A673 (cell line): Measurements from ENCODE around the gene ADTRP. TPM values are rescaled to one million over a fixed set of nuclear protein-coding genes. Genes with fewer than 3 reads are reported as not detected.

Source experiments
- BruUV-seq: library from RNA; stranded (reverse); fragments of 400-500 nt; replicated peaks from 2 replicates; lab custom pipeline; 2021; lab: Mats Ljungman, UMichigan
- CTCF ChIA-PET: fragments of 300-600 bp; sonication (Branson Sonifier 250); formaldehyde crosslinking; loops from one replicate; lab custom pipeline; 2022; ENCODE audit warnings: antibody characterized with exemption; lab: Charles Lee
- POLR2A ChIA-PET: fragments of 300-600 bp; sonication (Branson Sonifier 250); formaldehyde crosslinking; loops from one replicate; lab custom pipeline; 2022; ENCODE audit warnings: antibody characterized with exemption; ENCODE audit not compliant: low non-redundant PET; lab: Charles Lee
- DNase-seq: peaks from one replicate; pipeline ENCODE4 v3.0.0-alpha.2; 2015; ENCODE audit warnings: low spot score
- H3K27ac ChIP-seq: fragments of 200-600 bp; sonication (generic); 2 replicates; pipeline ENCODE4 v1.5.1; 2016; ENCODE audit warnings: mixed run types, low read depth, mild to moderate bottlenecking, mixed read lengths, antibody characterized with exemption, low read length; ENCODE audit not compliant: poor library complexity, severe bottlenecking
- H3K27me3 ChIP-seq: fragments of 200-600 bp; sonication (generic); replicated peaks from 2 replicates; pipeline ENCODE4 v1.6.1; 2017; ENCODE audit warnings: mixed run types, low read depth, mild to moderate bottlenecking, mixed read lengths, antibody characterized with exemption, low read length; ENCODE audit not compliant: insufficient read depth, poor library complexity
- H3K36me3 ChIP-seq: fragments of 200-600 bp; sonication (generic); 2 replicates; pipeline ENCODE4 v1.6.1; 2016; ENCODE audit warnings: mixed run types, mild to moderate bottlenecking, mixed read lengths, antibody characterized with exemption, low read length; ENCODE audit not compliant: insufficient read depth, poor library complexity, severe bottlenecking
- H3K4me1 ChIP-seq: fragments of 200-600 bp; sonication (generic); 2 replicates; pipeline ENCODE4 v1.6.1; 2017; ENCODE audit warnings: mixed run types, mild to moderate bottlenecking, mixed read lengths, antibody characterized with exemption, low read length; ENCODE audit not compliant: insufficient read depth, poor library complexity, severe bottlenecking
- H3K4me3 ChIP-seq: fragments of 200-600 bp; sonication (generic); 2 replicates; pipeline ENCODE4 v1.5.1; 2016; ENCODE audit warnings: low read depth, mixed run types, mild to moderate bottlenecking, mixed read lengths, low read length; ENCODE audit not compliant: poor library complexity, severe bottlenecking
- H3K9me3 ChIP-seq: fragments of 200-600 bp; sonication (generic); 2 replicates; pipeline ENCODE4 v1.6.1; 2016; ENCODE audit warnings: mixed run types, low read depth, mild to moderate bottlenecking, mixed read lengths, antibody characterized with exemption, low read length; ENCODE audit not compliant: poor library complexity, severe bottlenecking
- CTCF ChIP-seq: fragments of 300-800, 200-600 bp; sonication (generic); conservative IDR thresholded peaks from 2 replicates; pipeline ENCODE4 v1.5.1; 2017; ENCODE audit warnings: low read depth, mild to moderate bottlenecking, antibody characterized with exemption, low read length, moderate library complexity, mixed read lengths
- EZH2 ChIP-seq: fragments of 200-600 bp; sonication (generic); IDR thresholded peaks from 2 replicates; pipeline ENCODE4 v1.6.1; 2017; ENCODE audit warnings: borderline replicate concordance, low read depth, mild to moderate bottlenecking, mixed read lengths, antibody characterized with exemption, low read length; ENCODE audit not compliant: poor library complexity, severe bottlenecking
- intact Hi-C: fragments of 100-400 bp; cut with micrococcal nuclease; formaldehyde crosslinking; loops from one replicate; pipeline ENCODE4 v1.10.0; 2022; ENCODE audit not compliant: unreplicated experiment
- total RNA-seq: library from RNA; stranded (reverse); gene quantifications from 2 replicates; pipeline ENCODE4 v1.2.3, GENCODE V29; 2021

The ADTRP gene
- total RNA-seq, 1 experiment from 2014 or later, result not detected

- intact Hi-C loops, result no loop called here
- H3K4me1 ChIP-seq, result no peaks in the 10 kb centered on the region
- no TSS peak for BruUV-seq
- peaks cover 19% of the 10 kb centered on the region for H3K27me3 ChIP-seq
- no peak overlapping the region for H3K27ac ChIP-seq
- H3K4me3 ChIP-seq, result no peak overlapping the region
- no peak for DNase-seq
- no peak for TF ChIP-seq CTCF
- no peak for TF ChIP-seq EZH2
- ChIA-PET POLR2A (no interaction called here), CTCF (interaction anchor here (0.7 kb wide), 1 partner anchor 692 kb away, joined by 3 read pairs; no protein-coding TSS in a partner anchor)
- H3K36me3 ChIP-seq, result no peaks in the 10 kb centered on the region
- no peaks in the 10 kb centered on the region for H3K9me3 ChIP-seq
These were observed 22.9 kb downstream of the ADTRP start for GRCh38 chr6:11755725-11756124.

DNA sequence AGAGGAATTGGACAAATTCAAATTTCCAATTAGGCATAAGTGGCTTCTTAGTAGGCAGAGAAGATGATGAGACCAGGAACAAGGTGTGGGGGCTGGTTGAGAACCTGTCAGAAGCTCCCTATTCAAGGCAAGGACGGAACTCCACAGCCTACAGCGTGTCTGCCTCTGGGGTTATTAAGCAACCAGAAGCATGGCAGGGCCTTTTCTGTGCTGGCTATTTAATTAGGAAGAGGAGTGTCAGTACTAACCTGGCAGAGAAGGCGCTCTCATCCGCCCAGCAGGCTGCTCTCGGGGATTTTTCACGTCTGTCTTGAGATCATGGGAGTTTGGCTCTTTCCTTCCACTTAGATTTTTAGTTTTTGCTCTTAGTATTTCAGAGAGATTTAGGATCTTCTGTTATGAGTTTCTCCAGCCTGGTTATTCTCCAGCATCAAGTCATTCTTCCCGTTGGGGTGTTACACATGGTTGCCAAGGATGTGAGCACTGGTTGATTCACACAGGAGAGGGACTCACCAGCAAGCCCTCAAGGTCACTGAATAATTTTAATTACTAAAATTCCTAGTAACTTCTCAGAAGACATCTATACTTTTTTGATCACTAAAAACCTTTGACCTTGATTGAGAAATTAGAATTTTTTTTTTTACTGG, 23.9 kb downstream of the ADTRP start:
- peaks cover 19% of the 10 kb centered on the region for H3K27me3 ChIP-seq
- intact Hi-C loops, result no loop called here
- no peak overlapping the region for H3K4me3 ChIP-seq
- no peak overlapping the region for H3K27ac ChIP-seq
- H3K36me3 ChIP-seq, result no peaks in the 10 kb centered on the region
- H3K9me3 ChIP-seq, result no peaks in the 10 kb centered on the region
- no peak for TF ChIP-seq EZH2
- TF ChIP-seq CTCF, result no peak
- ChIA-PET CTCF (interaction anchor here (0.7 kb wide), 1 partner anchor 693 kb away, joined by 3 read pairs; no protein-coding TSS in a partner anchor), POLR2A (no interaction called here)
- no peaks in the 10 kb centered on the region for H3K4me1 ChIP-seq
- no TSS peak for BruUV-seq
- no peak for DNase-seq

DNA sequence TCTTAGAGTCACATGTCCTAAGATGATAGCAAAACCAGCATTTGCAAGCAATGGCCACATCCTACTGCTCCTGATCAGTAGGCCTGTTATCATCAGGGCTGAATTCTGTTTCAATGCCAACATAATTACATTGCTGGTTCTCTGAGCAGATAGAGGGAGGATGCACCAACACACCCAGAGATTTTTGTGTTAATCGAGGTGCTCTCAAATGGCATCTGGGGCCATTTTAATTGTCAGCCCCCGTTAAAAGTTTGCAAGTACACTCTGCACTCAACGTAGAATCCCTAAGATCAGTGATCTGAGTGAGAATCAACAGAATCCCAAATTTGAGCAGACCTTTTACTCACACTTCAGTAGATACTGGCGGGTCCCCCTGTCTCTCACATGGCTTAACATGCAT, 24.8 kb downstream of the ADTRP start:
- ChIA-PET POLR2A (no interaction called here), CTCF (no interaction called here)
- Histone ChIP-seq H3K36me3 (no peaks in the 10 kb centered on the region), H3K4me1 (no peaks in the 10 kb centered on the region), H3K27me3 (peaks cover 19% of the 10 kb centered on the region), H3K27ac (no peak overlapping the region), H3K9me3 (no peaks in the 10 kb centered on the region), H3K4me3 (no peak overlapping the region)
- intact Hi-C loops, result no loop called here
- TF ChIP-seq CTCF (no peak), EZH2 (no peak)
- no TSS peak for BruUV-seq
- DNase-seq, result no peak
